22Rv1 (cell line): ENCODE results near the gene CASP4.

Experiments
- H3K27ac ChIP-seq: fragments of 450-650 bp; 2 replicates; pipeline ENCODE4 v1.5.1; 2017
- CTCF ChIP-seq: fragments of 450-650 bp; IDR thresholded peaks from 2 replicates; pipeline ENCODE4 v1.5.1; 2017; ENCODE audit warnings: mild to moderate bottlenecking
- ZFX ChIP-seq: fragments of 450-650 bp; IDR thresholded peaks from 2 replicates; pipeline ENCODE4 v1.6.1; 2017; ENCODE audit warnings: antibody characterized with exemption, borderline replicate concordance

Gene CASP4

DNA sequence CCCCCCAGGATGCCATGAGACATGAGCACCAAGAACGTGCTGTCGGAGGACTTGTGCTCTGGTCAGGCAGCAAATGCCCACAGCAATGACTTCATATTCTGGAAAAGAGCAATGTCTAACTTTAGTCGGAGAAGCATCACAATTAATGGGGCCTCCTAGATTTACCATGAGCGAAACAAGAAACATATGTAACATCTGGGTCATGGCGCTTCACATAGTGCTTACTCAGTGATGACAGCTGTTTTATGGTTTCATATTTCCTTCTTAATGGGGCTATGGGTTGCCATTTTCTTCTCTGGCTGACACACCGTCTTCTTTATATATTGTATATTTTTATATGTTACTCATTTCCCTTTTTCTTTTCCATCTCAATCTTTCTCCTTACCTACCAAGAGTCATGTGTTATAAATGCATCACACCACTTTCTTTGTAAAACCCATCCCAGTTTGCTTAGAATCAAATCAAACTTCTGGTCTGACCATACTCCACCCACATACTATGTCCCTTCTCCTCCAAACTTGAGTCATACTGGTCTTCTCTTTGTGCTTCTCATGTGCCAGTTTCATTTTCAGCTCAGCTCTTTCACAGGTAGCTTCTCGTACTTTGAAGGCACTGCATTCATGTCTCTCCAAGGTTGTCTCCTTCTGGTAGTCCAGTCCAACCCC lies 60.7 kb downstream of the CASP4 start:
- no peak overlapping the region for H3K27ac ChIP-seq
- TF ChIP-seq CTCF (no peak), ZFX (no peak)

DNA sequence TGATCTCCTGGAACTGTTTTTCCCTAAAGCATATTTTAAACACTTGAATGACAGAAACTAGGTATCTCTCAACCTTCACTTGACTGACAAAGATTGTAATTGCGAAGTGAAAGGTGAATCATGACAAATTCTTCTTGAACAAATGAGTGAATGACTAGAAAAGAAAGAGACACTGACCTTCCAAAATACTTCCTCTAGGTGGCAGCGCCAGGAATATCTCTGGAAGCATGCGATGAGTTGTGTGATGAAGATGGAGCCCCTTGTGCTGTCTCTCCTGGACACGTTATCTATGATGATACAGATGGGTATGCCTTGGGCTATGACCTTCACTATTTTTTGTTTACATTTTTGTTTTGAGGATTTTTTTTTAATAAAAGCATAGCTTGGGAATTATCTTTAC lies 63.1 kb downstream of the CASP4 start:
- no peak for TF ChIP-seq ZFX
- peak; percentile 44 for TF ChIP-seq CTCF
- no peak overlapping the region for H3K27ac ChIP-seq

GRCh38 chr11:104899226-104899625 lies 69.1 kb downstream of the CASP4 start:
- H3K27ac ChIP-seq: no peak overlapping the region
- TF ChIP-seq CTCF (no peak), ZFX (no peak)

- no peak overlapping the region for H3K27ac ChIP-seq
- no peak for TF ChIP-seq CTCF
- no peak for TF ChIP-seq ZFX
These were observed 69.7 kb downstream of the CASP4 start for GRCh38 chr11:104898685-104899013.

GRCh38 chr11:104897891-104898684 lies 70.3 kb downstream of the CASP4 start, which contains the start of gene CASP12:
TSS of gene CASP12 (minus strand) at chr11:104898460.
- no peak within 1 kb of the TSS for H3K27ac ChIP-seq
- TF ChIP-seq CTCF: no peak
- TF ChIP-seq ZFX: no peak

- TF ChIP-seq ZFX (no peak), CTCF (no peak)
- H3K27ac ChIP-seq: no peak overlapping the region
These were observed 72.7 kb downstream of the CASP4 start for GRCh38 chr11:104895634-104896033.

DNA sequence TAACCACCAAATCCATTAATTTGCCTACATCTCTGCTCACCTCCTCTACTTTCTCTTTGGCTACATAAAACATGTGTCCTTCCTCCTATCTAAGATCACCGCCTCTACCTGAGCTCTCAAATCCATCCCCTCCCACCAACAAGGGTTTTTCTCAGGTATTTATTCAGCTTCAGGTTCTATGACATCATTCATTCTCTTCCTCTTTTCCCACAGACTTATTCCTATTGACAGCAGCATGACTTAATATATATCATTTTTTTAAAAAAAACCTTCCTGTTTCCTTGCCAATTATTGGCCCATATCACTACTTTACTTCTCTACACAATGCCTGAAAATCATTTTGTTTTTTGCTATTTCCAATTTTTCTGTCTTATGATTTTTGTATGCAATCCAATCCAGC lies 74.5 kb downstream of the CASP4 start:
- H3K27ac ChIP-seq: no peak overlapping the region
- TF ChIP-seq CTCF: no peak
- TF ChIP-seq ZFX: no peak
